CD4-positive, alpha-beta T cell treated with Interleukin-17A for 1 hour (primary cell): ENCODE data around the gene BRAT1.
"Not testable (repeated sequence)": the region's sequence is repeated elsewhere in the genome, so short reads cannot be mapped to it uniquely, and the experiment has no call there.

Source experiments
- DNase-seq: peaks from one replicate; pipeline ENCODE4 v3.0.0-alpha.2; 2020

Gene BRAT1

GRCh38 chr7:2535872-2536627, 19.3 kb downstream of the BRAT1 start:
- DNase-seq: not testable (repeated sequence)

DNA sequence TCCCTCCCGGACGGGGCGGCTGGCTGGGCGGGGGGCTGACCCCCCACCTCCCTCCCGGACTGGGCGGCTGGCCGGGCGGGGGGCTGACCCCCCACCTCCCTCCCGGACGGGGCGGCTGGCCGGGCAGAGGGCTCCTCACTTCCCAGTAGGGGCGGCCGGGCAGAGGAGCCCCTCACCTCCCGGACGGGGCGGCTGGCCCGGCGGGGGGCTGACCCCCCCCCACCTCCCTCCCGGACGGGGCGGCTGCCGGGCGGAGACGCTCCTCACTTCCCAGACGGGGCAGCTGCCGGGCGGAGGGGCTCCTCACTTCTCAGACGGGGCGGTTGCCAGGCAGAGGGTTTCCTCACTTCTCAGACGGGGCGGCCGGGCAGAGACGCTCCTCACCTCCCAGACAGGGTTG, 21.1 kb downstream of the BRAT1 start:
- DNase-seq: not testable (repeated sequence)

DNA sequence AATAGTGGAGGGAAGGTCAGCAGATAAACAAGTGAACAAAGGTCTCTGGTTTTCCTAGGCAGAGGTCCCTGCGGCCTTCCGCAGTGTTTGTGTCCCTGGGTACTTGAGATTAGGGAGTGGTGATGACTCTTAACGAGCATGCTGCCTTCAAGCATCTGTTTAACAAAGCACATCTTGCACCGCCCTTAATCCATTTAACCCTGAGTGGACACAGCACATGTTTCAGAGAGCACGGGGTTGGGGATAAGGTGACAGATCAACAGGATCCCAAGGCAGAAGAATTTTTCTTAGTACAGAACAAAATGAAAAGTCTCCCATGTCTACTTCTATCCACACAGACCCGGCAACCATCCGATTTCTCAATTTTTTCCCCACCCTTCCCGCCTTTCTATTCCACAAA, 21.8 kb downstream of the BRAT1 start:
- not testable (repeated sequence) for DNase-seq

DNA sequence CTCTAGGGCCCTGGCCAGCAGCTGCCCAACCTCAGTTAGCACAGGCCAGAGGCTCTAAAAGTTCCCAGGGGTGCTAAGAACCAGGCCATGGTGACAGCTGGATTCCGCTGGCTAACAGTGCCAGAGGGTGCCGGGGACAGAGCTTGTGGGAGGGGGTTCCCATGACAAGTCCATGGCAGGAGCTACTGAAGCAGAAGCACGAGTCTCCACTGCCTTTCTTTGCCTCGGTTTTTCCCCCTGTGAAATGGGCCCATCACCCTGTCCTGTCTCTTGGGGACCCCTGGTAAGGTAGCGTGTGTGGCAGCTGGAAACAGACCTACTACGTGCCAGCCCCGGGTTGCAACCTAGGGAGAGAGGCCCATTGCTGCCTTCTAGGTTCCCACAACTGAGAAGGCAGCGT, 22.5 kb downstream of the BRAT1 start:
- DNase-seq: not testable (repeated sequence)

- DNase-seq: not testable (repeated sequence)
Measured at GRCh38 chr7:2532199-2532772, 23.0 kb downstream of the BRAT1 start.

- not testable (repeated sequence) for DNase-seq
Measured at GRCh38 chr7:2531796-2532110, 23.6 kb downstream of the BRAT1 start.

DNA sequence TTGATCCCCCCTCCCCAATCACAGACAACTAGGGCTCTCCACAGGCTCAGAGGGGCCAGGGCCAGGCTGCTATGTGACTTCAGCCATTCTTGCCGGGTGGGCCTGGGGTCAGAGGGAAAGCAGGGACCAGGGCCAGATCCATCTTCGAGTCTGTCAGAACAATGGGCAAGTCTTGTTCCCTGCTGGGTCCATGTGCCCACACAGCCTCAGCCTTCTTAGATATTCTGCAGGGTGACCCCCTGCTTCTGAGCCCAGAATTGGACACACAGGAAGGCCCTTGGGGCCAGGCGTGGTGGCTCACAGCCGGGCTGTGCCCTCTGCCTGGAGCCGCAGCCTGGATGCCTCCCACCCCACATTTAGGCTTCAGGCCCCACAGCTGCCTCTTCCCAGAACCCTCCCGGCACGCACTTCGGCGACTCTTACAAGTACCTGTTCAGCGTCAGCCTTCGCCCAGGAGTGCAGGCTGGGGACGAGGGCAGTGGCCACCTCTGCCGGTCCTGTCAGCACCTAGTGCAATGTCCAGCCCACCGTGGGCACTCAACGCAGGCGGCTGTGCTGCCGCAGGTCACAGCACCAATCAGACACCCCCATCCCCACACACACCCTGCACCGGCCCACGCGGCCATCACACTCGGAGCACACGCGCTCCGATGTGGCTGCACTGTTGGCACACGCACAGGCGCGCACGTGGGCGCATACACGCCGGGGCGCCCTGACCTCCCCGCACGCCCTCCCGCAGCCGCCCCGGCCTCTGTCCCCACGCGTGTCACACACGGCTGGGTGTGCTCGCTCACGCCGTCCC, 24.1 kb downstream of the BRAT1 start:
- DNase-seq: not testable (repeated sequence)

DNA sequence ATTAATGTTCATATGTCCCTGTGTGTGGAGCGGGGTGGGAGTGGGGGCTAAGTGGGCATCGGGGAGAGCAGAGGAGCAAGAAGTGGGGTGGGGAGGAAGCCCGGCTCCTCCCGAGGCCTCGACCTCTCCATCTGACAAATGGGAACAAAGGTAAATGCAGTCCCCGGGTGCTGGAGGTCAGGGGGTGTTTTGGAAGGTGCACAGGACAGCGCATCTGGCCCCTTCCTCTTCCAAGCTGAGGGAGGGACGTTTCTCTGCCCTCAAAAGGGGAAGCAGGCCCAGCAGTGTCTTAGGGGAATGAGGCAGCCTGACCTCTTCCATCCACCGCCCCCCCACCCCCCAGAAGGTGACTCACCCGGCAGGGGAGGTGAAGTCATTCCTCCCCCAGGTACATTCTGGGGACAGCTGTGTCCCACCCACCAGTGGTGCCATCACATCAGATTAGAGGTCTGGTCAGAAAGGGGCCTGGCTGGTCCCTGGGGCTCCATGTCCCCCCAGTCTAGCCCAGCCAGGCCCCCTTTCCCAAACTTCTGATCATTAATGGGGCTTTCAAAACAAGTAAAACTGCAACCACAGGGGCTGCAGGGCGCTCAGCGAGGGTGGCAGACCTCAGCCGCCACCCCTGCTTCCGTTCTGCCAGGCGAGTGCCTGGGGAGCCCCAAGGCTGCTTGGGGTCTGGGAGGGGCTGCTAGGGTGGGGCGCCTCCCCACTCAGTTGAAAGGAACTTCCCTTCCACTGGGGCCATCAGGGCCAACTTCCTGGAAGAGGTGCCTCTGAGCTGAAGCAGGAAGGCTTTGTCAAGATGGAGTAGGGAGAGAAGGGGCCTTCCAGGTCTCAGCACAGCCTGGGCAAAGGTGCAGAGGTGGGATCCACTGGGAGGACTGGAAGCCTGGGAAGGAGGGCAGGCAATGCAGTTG, 25.0 kb downstream of the BRAT1 start:
- peak; percentile 85 for DNase-seq

- DNase-seq: peak; percentile 74
Measured at GRCh38 chr7:2529161-2530070, 25.9 kb downstream of the BRAT1 start.

DNA sequence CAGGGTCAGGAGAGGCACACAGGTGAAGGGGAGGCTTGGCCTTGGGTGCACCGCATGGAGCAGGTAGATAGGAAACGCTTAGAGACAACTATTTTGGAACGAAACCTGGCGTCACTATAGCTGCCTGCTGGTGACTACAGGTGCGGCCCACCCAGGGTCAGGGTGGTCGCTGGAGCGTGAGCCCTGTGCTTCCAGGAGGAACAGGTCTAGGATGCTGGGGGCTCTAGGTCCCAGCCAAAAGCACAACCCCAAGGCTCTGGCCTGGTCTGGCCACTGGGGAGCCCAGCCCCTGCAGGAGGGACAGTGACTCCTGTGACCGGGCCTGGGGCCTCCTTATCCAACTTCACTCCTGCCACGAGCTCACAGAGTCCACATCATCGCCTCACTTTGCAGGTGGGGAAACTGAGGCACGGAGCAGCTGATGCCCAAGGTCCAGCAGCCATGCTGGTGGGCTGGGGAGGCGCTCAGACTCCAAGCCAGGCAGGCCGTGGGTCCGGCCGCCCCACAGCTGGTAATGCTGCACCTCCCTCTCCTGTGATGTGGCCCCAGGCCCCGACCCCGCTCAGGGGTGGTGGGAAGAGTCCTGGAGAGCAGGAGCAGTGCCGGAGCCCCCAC, 26.7 kb downstream of the BRAT1 start:
- no peak for DNase-seq

GRCh38 chr7:2527505-2528467, 27.5 kb downstream of the BRAT1 start:
- DNase-seq: peak; percentile 56

- DNase-seq: no peak
Measured at GRCh38 chr7:2526659-2527504, 28.4 kb downstream of the BRAT1 start.

DNA sequence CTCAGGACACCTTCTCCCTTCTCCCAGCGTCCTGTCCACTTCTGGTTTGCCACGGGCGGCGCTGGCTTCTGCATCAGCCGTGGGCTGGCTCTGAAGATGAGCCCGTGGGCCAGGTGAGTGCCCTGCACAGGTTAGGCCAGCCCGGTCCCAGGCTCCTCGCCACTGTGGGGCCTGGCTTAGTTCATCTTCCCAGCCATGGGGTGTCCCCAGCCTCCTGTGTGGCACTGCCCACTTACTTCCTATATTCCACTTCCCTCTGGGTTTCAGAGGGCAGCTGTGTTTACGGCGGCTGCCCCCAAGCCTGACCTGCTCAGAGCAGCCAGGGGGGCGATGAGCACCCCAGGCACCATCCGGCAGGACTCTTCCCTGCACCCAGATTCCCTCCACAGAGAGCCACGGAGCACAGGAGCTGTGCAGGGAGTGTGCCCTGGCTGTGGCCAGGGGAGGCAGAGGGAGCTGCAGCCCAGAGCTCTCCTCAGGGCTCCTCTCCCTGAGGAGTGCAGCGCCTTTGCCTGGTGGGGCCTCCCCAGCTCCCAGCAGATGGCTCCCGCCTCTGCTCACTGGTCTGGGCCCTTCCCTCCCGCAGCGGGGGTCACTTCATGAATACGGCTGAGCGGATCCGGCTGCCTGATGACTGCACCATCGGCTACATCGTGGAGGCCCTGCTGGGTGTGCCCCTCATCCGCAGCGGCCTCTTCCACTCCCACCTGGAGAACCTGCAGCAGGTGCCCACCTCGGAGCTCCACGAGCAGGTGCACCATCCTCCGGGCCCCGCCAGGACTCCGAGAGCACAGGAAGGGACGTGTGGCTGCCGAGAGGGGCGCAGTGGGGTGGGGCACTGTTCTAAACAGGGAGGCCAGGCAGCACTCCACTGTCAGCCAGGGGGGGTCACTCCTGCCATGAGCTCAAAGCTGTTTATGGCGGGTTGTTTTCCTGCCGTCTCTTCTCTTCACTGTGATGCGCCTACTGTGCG, 29.4 kb downstream of the BRAT1 start:
- no peak for DNase-seq

GRCh38 chr7:2524808-2525657, 30.3 kb downstream of the BRAT1 start:
- DNase-seq: no peak

- DNase-seq: no peak
Measured at GRCh38 chr7:2523941-2524807, 31.1 kb downstream of the BRAT1 start.

DNA sequence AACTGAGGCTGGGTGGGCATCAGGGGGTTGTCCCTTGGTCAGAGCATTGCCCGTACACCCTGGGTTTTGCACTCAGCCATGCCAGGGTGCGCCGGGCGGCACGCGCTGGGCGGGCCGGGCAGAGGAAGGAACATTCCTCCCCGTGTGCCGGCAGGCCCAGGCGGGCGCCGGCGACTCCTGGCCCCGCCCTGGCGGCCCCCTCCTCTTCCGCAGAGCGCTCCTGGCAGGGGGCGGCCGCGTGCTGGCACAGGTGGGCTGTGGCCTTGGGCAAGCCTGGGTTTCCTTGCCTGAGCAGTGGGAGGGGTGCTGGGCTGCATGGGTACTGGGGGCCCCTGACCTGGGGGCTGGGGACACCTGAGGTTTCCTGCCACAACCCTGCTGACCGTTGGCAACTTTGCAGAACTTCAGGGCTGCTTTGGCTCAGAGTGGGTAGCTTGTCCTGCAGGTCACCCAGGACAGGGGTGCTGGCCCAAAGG, 31.8 kb downstream of the BRAT1 start:
- no peak for DNase-seq
